Aorta (tissue), 5 donors: ENCODE data around the gene GCG. TPM values are rescaled to one million over a fixed set of nuclear protein-coding genes. Genes with fewer than 3 reads are reported as not detected.

Experiments
- ATAC-seq: fragments of 200-7000 bp; cut with Tn5 transposase; one replicate; pipeline ENCODE4 v1.9.1; 2022; ENCODE audit warnings: moderate library complexity; ENCODE audit not compliant: low FRiP score
- DNase-seq, 2 donors: peaks; one replicate each; pipeline ENCODE4 v3.0.0-alpha.2; 2020
- H3K27ac ChIP-seq, 2 donors: one replicate each; pipeline ENCODE4 v1.5.1; 2013; ENCODE audit warnings: low read length in 2 of 2, mild to moderate bottlenecking in 2 of 2, moderate library complexity in 2 of 2, control low read depth in 1 of 2, inconsistent platforms in 1 of 2, low read depth in 1 of 2
- H3K27me3 ChIP-seq, 2 donors: one replicate each; pipeline ENCODE4 v1.6.1; 2013; ENCODE audit warnings: control low read depth in 1 of 2, low read length in 1 of 2, mild to moderate bottlenecking in 1 of 2, moderate library complexity in 1 of 2; ENCODE audit not compliant: insufficient read depth in 2 of 2, control insufficient read depth in 1 of 2
- H3K36me3 ChIP-seq, 2 donors: one replicate each; pipeline ENCODE4 v1.6.1; 2013; ENCODE audit warnings: control low read depth in 1 of 2, low read length in 1 of 2, mild to moderate bottlenecking in 1 of 2; ENCODE audit not compliant: insufficient read depth in 2 of 2, control insufficient read depth in 1 of 2
- H3K4me1 ChIP-seq, 2 donors: one replicate each; pipeline ENCODE4 v1.6.1; 2013; ENCODE audit warnings: low read length in 2 of 2, control low read depth in 1 of 2, mild to moderate bottlenecking in 1 of 2, moderate library complexity in 1 of 2; ENCODE audit not compliant: insufficient read depth in 2 of 2, control insufficient read depth in 1 of 2
- H3K4me3 ChIP-seq, 2 donors: one replicate each; pipeline ENCODE4 v1.5.1; 2013; ENCODE audit warnings: low read length in 2 of 2, control low read depth in 1 of 2, mild to moderate bottlenecking in 1 of 2
- H3K9me3 ChIP-seq: one replicate; pipeline ENCODE4 v1.6.1; 2013; ENCODE audit warnings: mild to moderate bottlenecking, low read length; ENCODE audit not compliant: control insufficient read depth
- WGBS, 2 donors: extraction: QIAGEN DNeasy Blood & Tissue Kit; methylation state at CpG; one replicate each; pipeline ENCODE4 v1.1.7; 2013; 5-methylcytosine and 5-hydroxymethylcytosine counted together
- intact Hi-C, 2 donors: fragments of 100-400 bp; cut with DNase I; formaldehyde crosslinking; loops; one replicate each; pipeline versions ENCODE4 v1.14.2 to v1.15.0; 2022
- polyA plus RNA-seq, 2 donors: library from polyadenylated mRNA; stranded (reverse); fragments of 200-250 nt; gene quantifications; one replicate each; pipeline ENCODE4 v1.2.3, GENCODE V29; 2013
- total RNA-seq, 2 donors: library from RNA; stranded (reverse); fragmentation: NEBNext Ultra II Directional; extraction: Animal tissue kit (Norgen Biotek cat#: 25700); gene quantifications; one replicate each; pipeline ENCODE4 v1.2.1, GENCODE V29; 2021
- donor health status: healthy with polysubstance abuse.
- donor health status: Bipolar disorder and iron deficiency.
- donor health status: DM: no; HTN: no; CAD: no.
- donor health status: DM: no; HTN: no; CAD: no.
- donor health status: DM: yes; HTN: yes; CAD: no.

The GCG gene
- total and polyA plus RNA-seq, 4 donors: 0.62 to 1.6 (median 0.97) TPM; not detected in 1

DNA sequence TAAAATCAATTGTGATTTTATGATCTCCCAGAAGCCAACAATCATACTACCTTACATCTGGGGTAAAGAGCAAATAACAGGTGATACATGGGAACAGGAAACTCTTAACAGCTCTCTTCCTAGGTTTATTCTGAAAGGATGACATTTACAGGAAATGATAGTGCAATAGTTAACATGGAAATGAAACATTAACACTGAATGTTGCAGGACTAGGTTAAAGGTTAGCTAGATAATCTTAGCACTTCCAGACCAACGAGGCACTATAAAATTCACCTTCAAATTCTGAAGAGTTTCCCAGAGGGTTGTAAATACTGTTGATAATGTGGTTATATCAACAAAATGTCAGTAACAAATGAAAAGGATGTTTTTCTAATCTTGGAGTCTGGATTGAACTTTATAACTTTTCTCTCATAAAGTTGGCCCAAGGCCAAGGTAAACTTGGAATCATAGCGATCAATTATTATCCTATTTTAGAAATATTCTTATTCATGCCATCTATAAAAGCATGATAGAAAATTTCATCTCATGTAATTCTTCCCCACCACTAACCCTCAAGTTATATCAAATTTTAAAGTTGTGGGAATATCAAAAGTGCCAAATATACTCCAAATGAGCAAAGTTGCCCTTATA lies 32.9 kb upstream of the GCG start:
- intact Hi-C loops: no loop called here
- Histone ChIP-seq H3K27me3 (no peaks in the 10 kb centered on the region), H3K27ac (no peak overlapping the region), H3K36me3 (no peaks in the 10 kb centered on the region), H3K4me3 (no peak overlapping the region), H3K4me1 (no peaks in the 10 kb centered on the region), H3K9me3 (no peaks in the 10 kb centered on the region)
- no peak for ATAC-seq
- 35% methylated on average over 2 of the region's 2 CpGs for WGBS, 2 donors
- DNase-seq: no peak

DNA sequence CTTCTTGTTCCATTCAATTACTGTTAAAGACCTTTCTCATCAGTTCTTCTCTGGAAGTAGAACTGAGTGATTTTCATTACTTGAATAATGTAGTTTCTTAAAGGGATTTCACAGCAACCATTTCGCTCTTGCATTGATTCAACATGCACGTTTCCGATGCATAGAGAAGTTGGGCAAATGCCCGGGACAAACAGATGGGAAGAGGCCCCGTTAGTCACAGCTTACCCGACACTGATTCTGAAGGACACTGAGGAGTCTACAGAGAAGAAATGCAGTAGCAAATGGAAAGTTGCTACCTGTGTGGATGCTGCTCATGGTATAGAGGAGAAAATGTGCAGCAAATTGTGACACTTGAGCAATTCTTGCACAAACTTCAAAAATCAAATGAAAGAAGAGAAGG lies 32.3 kb upstream of the GCG start:
- no peak overlapping the region for H3K27ac ChIP-seq
- intact Hi-C loops: no loop called here
- ATAC-seq (no peak), DNase-seq (no peak)
- H3K4me1 ChIP-seq: no peaks in the 10 kb centered on the region
- no peaks in the 10 kb centered on the region for H3K36me3 ChIP-seq
- no peaks in the 10 kb centered on the region for H3K9me3 ChIP-seq
- H3K4me3 ChIP-seq: no peak overlapping the region
- H3K27me3 ChIP-seq: no peaks in the 10 kb centered on the region
- 91 to 92% methylated on average over 6 of the region's 6 CpGs for WGBS, 2 donors

DNA sequence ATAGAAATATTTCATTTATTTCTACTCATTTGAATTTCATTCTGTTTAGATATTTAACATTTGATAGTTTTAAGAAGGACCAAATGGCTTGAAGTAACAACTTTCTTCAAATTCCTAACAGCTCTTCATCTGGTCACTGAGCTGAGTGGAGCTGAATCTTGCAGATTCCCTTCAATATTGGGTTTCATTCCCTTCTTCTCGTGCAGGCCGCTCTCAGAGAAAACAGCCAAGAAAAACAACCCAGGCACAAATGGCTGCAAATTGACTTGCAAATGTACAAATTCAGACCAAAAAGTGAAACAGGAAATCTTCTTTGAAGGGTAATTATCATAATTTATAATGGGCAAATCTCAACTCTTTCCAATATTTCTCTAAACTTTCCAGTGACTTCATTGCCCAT lies 30.3 kb upstream of the GCG start:
- H3K27ac ChIP-seq: no peak overlapping the region
- intact Hi-C loops: no loop called here
- H3K9me3 ChIP-seq: no peaks in the 10 kb centered on the region
- no peak for DNase-seq
- H3K36me3 ChIP-seq: no peaks in the 10 kb centered on the region
- H3K4me3 ChIP-seq: no peak overlapping the region
- 39 to 49% methylated on average over 2 of the region's 2 CpGs for WGBS, 2 donors
- no peaks in the 10 kb centered on the region for H3K27me3 ChIP-seq
- ATAC-seq: no peak
- no peaks in the 10 kb centered on the region for H3K4me1 ChIP-seq

DNA sequence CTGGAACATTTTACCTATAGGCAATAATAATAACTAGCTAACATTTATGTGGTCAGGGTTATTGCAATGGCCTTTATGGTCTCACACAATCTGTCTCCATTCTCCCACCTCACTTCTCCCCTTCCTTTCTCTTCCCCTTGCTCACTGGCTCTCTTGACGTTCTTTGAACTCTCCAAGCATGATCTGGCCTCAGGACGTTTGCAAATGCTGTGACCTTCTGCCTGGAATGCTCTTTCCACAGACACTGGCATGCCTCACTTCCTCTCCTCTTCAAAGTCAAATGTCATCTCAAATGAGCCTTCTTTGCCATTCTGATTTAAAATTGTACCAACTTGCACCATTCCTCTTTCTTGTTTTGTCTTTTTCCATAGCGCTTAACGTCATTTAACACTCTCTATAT lies 25.3 kb upstream of the GCG start:
- Histone ChIP-seq H3K4me1 (no peaks in the 10 kb centered on the region), H3K27me3 (no peaks in the 10 kb centered on the region), H3K36me3 (no peaks in the 10 kb centered on the region), H3K4me3 (no peak overlapping the region), H3K27ac (no peak overlapping the region), H3K9me3 (no peaks in the 10 kb centered on the region)
- 76 to 81% methylated on average over 4 of the region's 4 CpGs for WGBS, 2 donors
- intact Hi-C loops: no loop called here
- DNase-seq: no peak
- ATAC-seq: no peak

DNA sequence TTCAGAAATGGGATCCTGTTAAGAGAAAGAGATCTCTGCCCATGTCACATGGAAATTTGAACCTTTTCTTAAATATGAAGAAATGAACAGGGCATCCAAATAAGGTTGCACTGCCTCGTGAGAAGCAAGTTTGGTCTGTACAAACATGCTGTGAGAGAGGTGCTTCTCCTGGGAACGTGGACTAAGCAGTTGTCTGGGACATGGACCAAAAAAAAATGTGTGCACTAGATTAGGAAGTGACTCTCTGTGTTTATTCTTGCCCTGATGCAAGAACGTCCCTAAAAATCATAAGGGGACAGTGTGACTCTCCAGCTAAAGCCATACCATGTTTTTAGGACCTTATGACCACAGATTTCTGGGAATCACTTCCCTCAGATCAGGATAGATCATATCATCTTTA lies 23.7 kb upstream of the GCG start:
- WGBS, 2 donors: 4 to 9% methylated on average over 3 of the region's 3 CpGs
- no peaks in the 10 kb centered on the region for H3K9me3 ChIP-seq
- DNase-seq (no peak), ATAC-seq (no peak)
- H3K4me3 ChIP-seq: no peak overlapping the region
- no peak overlapping the region for H3K27ac ChIP-seq
- intact Hi-C loops: no loop called here
- no peaks in the 10 kb centered on the region for H3K4me1 ChIP-seq
- H3K36me3 ChIP-seq: no peaks in the 10 kb centered on the region
- no peaks in the 10 kb centered on the region for H3K27me3 ChIP-seq

DNA sequence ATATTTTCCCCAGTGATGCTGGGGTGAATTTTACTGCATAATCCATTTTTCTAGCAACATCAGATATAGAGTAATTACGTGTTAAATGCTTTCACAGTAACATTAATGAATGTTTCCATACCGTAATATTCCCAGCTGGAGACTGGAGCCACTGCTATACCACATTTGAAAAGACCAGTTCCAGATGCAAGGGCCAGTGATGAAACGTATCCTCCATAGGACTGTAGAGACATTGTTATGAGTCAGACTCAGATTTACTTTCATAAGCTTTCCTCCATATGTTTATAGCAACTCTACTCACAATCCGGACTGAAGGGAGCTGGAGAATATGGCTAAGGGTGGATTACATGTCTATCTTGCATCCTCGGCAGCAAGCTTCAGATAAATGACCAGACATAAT lies 22.7 kb upstream of the GCG start:
- intact Hi-C loops: no loop called here
- ATAC-seq: no peak
- Histone ChIP-seq H3K27ac (no peak overlapping the region), H3K4me1 (no peaks in the 10 kb centered on the region), H3K4me3 (no peak overlapping the region), H3K9me3 (no peaks in the 10 kb centered on the region), H3K36me3 (no peaks in the 10 kb centered on the region), H3K27me3 (no peaks in the 10 kb centered on the region)
- WGBS, 2 donors: 95 to 96% methylated on average over 5 of the region's 5 CpGs
- DNase-seq: no peak

DNA sequence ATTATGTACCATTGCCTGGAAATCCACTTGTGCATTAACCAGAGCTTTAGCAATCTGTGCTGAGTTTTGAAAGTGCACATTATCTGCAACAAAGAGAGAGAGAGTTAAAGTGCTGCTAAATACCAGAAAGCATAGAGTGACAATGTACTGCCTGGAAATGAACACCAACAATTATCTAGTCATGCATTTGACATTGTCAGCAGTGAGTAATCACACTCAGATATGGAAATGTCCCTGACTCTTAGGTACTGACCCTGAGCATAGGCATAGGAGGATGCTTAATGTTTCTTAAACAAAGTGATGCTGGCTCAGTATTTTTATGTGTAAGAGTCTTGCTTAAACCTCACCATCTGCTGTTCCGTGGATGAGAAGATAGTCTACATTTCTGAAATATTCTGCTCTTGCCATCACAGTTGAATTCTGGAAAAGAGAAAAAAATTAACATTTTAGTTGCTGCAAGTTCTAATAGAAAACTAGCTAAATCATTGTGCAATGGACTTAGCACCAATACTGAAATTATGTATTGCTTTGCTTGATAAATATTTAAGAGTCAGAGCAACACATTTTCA lies 20.8 kb upstream of the GCG start:
- WGBS, 2 donors: 64 to 76% methylated on average over 1 of the region's 1 CpG
- Histone ChIP-seq H3K27ac (no peak overlapping the region), H3K9me3 (no peaks in the 10 kb centered on the region), H3K27me3 (no peaks in the 10 kb centered on the region), H3K36me3 (no peaks in the 10 kb centered on the region), H3K4me1 (no peaks in the 10 kb centered on the region), H3K4me3 (no peak overlapping the region)
- intact Hi-C loops: no loop called here
- DNase-seq (no peak), ATAC-seq (no peak)

DNA sequence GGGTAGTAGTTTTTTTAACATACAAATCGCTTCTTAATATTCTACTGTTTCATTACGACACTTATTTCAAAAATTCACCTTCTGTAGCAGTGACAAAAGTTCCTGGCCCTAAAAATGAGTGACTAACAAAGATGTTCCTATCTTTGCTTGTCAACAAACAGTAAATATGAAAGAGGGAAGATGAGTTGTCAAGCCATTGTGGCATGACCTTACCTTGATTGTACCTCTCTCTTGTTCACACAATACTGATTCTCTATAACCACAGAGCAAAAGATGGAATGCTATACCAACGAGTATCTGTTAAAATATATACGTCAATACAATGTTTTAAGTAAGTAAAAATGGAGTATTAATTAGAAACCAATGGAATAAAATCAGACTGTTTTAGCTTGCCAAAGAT lies 14.7 kb upstream of the GCG start:
- no peaks in the 10 kb centered on the region for H3K27me3 ChIP-seq
- no peak overlapping the region for H3K27ac ChIP-seq
- intact Hi-C loops: no loop called here
- no peak for ATAC-seq
- no peak overlapping the region for H3K4me3 ChIP-seq
- H3K36me3 ChIP-seq: no peaks in the 10 kb centered on the region
- DNase-seq: no peak
- WGBS, 2 donors: 94 to 96% methylated on average over 4 of the region's 4 CpGs
- no peaks in the 10 kb centered on the region for H3K9me3 ChIP-seq
- H3K4me1 ChIP-seq: peaks cover 0 to 1% of the 10 kb centered on the region in 2 donors

- no peak for DNase-seq
- Histone ChIP-seq H3K27ac (no peak overlapping the region), H3K9me3 (no peaks in the 10 kb centered on the region), H3K4me3 (no peak overlapping the region), H3K27me3 (no peaks in the 10 kb centered on the region), H3K36me3 (no peaks in the 10 kb centered on the region), H3K4me1 (peaks cover 0 to 1% of the 10 kb centered on the region in 2 donors)
- no peak for ATAC-seq
- intact Hi-C loops: no loop called here
These were observed 14.1 kb upstream of the GCG start for GRCh38 chr2:162166174-162166573.
